Neutrophil (primary cell): ENCODE measurements around the gene CACNA2D3.
"Not testable (repeated sequence)": the region's sequence is repeated elsewhere in the genome, so short reads cannot be mapped to it uniquely, and the experiment has no call there.

Source experiments
- H3K27ac ChIP-seq: fragments of 200-600 bp; sonication (generic); 2 replicates; pipeline ENCODE4 v1.5.1; 2016; ENCODE audit warnings: mild to moderate bottlenecking, moderate library complexity
- H3K27me3 ChIP-seq: fragments of 200-600 bp; sonication (generic); 2 replicates; pipeline ENCODE4 v1.6.0; 2016; ENCODE audit warnings: mild to moderate bottlenecking
- H3K36me3 ChIP-seq: fragments of 200-600 bp; sonication (generic); 2 replicates; pipeline ENCODE4 v1.5.1; 2017
- H3K4me1 ChIP-seq, 2 experiments: fragments of 200-600 bp in 1 of 2; sonication (generic) in 1 of 2; 1 replicate in 1 of 2; 2 replicates in 1 of 2; pipeline versions ENCODE4 v1.5.1 to v1.6.1; 2013 to 2016; ENCODE audit warnings: low read depth in 1 of 2, low read length in 1 of 2, mild to moderate bottlenecking in 1 of 2, moderate library complexity in 1 of 2; ENCODE audit not compliant: control insufficient read depth in 1 of 2, insufficient read depth in 1 of 2
- H3K4me3 ChIP-seq, 2 experiments: fragments of 200-600 bp in 1 of 2; sonication (generic) in 1 of 2; 1 replicate in 1 of 2; 2 replicates in 1 of 2; pipeline ENCODE4 v1.5.1; 2013 to 2016; ENCODE audit warnings: low read depth in 1 of 2, low read length in 1 of 2, mild to moderate bottlenecking in 1 of 2, moderate library complexity in 1 of 2
- H3K9me3 ChIP-seq: fragments of 200-600 bp; sonication (generic); 2 replicates; pipeline ENCODE4 v1.5.1; 2016
- CTCF ChIP-seq: fragments of 200-600 bp; sonication (generic); IDR thresholded peaks from 2 replicates; pipeline ENCODE4 v1.5.1; 2016; ENCODE audit warnings: antibody characterized with exemption

Gene CACNA2D3

GRCh38 chr3:54631516-54632325 is 509.4 kb downstream of the CACNA2D3 start:
- Histone ChIP-seq H3K4me1 (no peaks in the 10 kb centered on the region), H3K27me3 (no peaks in the 10 kb centered on the region), H3K36me3 (no peaks in the 10 kb centered on the region), H3K4me3 (no peak overlapping the region), H3K9me3 (no peaks in the 10 kb centered on the region), H3K27ac (no peak overlapping the region)
- no peak for TF ChIP-seq CTCF

GRCh38 chr3:54632326-54632665 is 509.9 kb downstream of the CACNA2D3 start:
- Histone ChIP-seq H3K4me3 (no peak overlapping the region), H3K4me1 (no peaks in the 10 kb centered on the region), H3K27me3 (peaks cover 4% of the 10 kb centered on the region), H3K9me3 (no peaks in the 10 kb centered on the region), H3K27ac (no peak overlapping the region), H3K36me3 (no peaks in the 10 kb centered on the region)
- no peak for TF ChIP-seq CTCF

GRCh38 chr3:54632834-54633233 is 510.5 kb downstream of the CACNA2D3 start:
- Histone ChIP-seq H3K9me3 (no peaks in the 10 kb centered on the region), H3K4me1 (no peaks in the 10 kb centered on the region), H3K36me3 (no peaks in the 10 kb centered on the region), H3K27me3 (peaks cover 10% of the 10 kb centered on the region), H3K27ac (no peak overlapping the region), H3K4me3 (no peak overlapping the region)
- no peak for TF ChIP-seq CTCF

GRCh38 chr3:54633444-54634121 is 511.2 kb downstream of the CACNA2D3 start:
- H3K36me3 ChIP-seq, result no peaks in the 10 kb centered on the region
- H3K4me3 ChIP-seq, result no peak overlapping the region
- no peaks in the 10 kb centered on the region for H3K9me3 ChIP-seq
- H3K27ac ChIP-seq, result no peak overlapping the region
- TF ChIP-seq CTCF, result no peak
- no peaks in the 10 kb centered on the region for H3K4me1 ChIP-seq
- H3K27me3 ChIP-seq, result peaks cover 17% of the 10 kb centered on the region

- Histone ChIP-seq H3K36me3 (no peaks in the 10 kb centered on the region), H3K27me3 (peaks cover 22% of the 10 kb centered on the region), H3K4me3 (no peak overlapping the region), H3K27ac (no peak overlapping the region), H3K9me3 (no peaks in the 10 kb centered on the region), H3K4me1 (no peaks in the 10 kb centered on the region)
- TF ChIP-seq CTCF, result no peak
Measured at GRCh38 chr3:54634122-54634469, 511.7 kb downstream of the CACNA2D3 start.

- not testable (repeated sequence) for H3K36me3 ChIP-seq, H3K27ac ChIP-seq, H3K4me3 ChIP-seq, H3K9me3 ChIP-seq, H3K4me1 ChIP-seq
- H3K27me3 ChIP-seq, result peaks cover 45% of the 10 kb centered on the region
Measured at GRCh38 chr3:54639790-54640372, 517.5 kb downstream of the CACNA2D3 start.
